Ovary (tissue), 3 donors: ENCODE data around the gene P4HA3.

ENCODE experiments used
- EP300 ChIP-seq: sonication (generic); formaldehyde crosslinking; IDR thresholded peaks from one replicate; pipeline ENCODE4 v1.6.1; 2017; ENCODE audit warnings: antibody characterized with exemption
- POLR2A ChIP-seq: fragments of 450-650 bp; IDR thresholded peaks from one replicate; pipeline ENCODE4 v1.6.1; 2017; ENCODE audit warnings: antibody characterized with exemption, mild to moderate bottlenecking, moderate library complexity
- TF ChIP-seq, protein P1 (sequence below), 3 donors: fragments of 450-650 bp in 2 of 3; fragments of 200-600 bp in 1 of 3; IDR thresholded peaks; one replicate each; pipeline versions ENCODE4 v1.5.1 to v1.8.0; 2016 to 2022; ENCODE audit warnings: antibody characterized with exemption in 3 of 3, mild to moderate bottlenecking in 1 of 3
- donor health status: DM: no; HTN: no; CAD: no.

DNA sequence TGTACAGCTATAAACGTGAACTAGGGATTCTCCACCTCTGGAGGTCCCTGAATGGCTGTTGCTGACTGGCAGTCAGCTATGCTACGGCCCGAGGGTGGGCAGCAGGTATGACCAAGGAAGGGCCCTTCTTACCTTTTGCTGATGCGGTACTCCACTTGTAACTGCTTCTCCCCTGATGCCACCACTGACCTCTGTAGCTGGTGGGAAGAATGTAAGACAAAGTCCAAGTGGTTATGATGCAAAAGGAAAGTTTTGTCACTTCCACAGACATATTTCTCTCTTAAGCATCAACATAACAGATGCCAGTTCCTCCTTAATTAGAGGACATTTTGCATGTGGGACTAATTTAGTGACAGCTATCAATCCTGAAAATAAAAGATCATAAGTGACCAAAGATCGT, 32.2 kb downstream of the P4HA3 start:
- TF ChIP-seq, protein P1, sequence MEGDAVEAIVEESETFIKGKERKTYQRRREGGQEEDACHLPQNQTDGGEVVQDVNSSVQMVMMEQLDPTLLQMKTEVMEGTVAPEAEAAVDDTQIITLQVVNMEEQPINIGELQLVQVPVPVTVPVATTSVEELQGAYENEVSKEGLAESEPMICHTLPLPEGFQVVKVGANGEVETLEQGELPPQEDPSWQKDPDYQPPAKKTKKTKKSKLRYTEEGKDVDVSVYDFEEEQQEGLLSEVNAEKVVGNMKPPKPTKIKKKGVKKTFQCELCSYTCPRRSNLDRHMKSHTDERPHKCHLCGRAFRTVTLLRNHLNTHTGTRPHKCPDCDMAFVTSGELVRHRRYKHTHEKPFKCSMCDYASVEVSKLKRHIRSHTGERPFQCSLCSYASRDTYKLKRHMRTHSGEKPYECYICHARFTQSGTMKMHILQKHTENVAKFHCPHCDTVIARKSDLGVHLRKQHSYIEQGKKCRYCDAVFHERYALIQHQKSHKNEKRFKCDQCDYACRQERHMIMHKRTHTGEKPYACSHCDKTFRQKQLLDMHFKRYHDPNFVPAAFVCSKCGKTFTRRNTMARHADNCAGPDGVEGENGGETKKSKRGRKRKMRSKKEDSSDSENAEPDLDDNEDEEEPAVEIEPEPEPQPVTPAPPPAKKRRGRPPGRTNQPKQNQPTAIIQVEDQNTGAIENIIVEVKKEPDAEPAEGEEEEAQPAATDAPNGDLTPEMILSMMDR (IDR thresholded peaks at IDR 0.05) = no peak
- TF ChIP-seq POLR2A = no peak
- no peak for TF ChIP-seq EP300
